GM12874 (cell line): Measurements from ENCODE around the gene PRSS56.

ENCODE experiments used
- CTCF ChIP-seq: IDR thresholded peaks from 2 replicates; pipeline ENCODE4 v1.5.1; 2011; ENCODE audit warnings: low read depth, mild to moderate bottlenecking, control low read depth, low read length, moderate library complexity; ENCODE audit not compliant: insufficient read depth

PRSS56 gene

DNA sequence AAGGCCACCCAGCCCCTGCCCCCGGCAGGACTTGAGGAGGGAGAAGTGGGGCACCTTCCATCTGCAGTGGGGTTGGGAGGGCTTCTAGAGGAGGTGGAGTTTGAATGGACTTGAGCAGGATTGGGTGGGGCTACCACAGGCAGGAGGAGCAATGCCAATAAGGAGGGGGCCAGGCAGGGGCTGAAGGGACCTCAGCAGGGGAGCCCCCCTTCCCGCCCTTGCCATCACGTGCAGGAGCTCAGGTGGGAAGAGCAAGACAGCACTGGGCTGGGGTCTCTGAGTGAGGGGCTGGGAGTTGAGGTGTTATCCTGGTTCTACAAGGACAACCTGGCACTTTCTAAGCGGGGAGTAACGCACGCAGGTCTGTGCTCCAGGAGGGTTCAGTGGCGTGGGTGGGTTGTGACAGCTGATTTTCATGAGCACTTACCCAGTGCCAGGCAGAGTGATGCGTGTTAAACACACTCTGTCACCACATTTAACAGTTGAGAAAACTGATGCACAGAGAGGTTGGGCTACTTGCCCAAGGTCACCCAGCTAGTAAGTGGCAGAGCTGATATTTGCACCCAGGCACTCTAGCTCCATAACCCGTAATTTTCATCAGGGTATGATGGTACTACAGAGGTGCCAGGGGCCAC, 10.6 kb downstream of the PRSS56 start:
- TF ChIP-seq CTCF = no peak

GRCh38 chr2:232532419-232532818, 12.2 kb downstream of the PRSS56 start:
- no peak for TF ChIP-seq CTCF

GRCh38 chr2:232533944-232534710, 13.9 kb downstream of the PRSS56 start:
- no peak for TF ChIP-seq CTCF

DNA sequence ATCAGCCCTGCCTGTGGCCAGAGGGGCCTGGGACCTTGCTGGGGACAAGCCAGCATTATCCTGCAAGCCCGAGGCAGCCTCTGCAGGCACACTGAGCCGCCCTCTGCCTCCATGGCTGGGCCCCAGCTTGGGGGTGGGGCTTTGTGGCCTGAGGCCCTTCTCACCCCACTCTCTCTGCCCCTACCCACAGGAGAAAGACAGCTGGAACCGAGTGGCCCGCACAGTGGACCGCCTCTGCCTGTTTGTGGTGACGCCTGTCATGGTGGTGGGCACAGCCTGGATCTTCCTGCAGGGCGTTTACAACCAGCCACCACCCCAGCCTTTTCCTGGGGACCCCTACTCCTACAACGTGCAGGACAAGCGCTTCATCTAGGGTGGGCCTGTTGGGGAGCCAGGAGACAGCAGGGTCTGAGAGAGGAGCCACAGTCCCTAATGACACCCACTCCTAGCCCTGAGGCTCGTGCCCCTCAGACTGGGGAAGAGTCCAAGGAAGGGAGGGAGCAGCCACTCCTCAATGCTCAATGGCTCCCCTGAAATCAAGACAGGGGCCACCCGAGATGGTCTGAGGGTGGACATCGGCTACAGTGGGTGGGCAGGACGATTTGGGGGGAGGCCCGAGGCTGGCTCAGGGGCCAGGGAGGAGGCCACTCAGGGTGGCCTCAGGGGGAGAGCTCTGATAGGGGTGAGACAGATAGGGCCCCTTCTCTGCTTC, 14.9 kb downstream of the PRSS56 start:
- TF ChIP-seq CTCF = no peak

GRCh38 chr2:232535761-232536530, 15.8 kb downstream of the PRSS56 start:
- TF ChIP-seq CTCF = no peak

- peak; percentile 46; the same call in 1 of the 2 replicates for TF ChIP-seq CTCF
These were observed 16.9 kb downstream of the PRSS56 start for GRCh38 chr2:232537079-232537478.

DNA sequence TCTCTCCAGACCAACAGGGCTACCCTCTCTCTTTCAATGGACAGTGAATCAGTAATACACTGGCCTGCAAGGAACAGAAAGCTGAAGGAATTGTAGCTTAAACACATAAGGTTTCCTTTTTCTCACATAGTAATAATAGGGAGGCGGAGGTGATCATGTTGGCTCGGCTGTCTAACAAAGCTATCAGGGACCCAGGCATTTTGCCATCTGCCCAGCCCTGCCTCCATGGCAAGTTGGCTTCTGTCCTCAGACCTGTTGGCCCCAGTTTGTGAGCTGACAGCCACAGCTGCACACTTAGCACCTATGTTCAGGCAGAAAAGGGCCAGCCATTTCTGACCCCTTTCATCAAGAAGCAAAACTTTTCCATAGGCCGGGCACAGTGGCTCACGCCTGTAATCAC, 17.3 kb downstream of the PRSS56 start:
- no peak for TF ChIP-seq CTCF
